K562 (cell line): ENCODE results near the gene FUBP3. TPM values are rescaled to one million over a fixed set of nuclear protein-coding genes. Genes with fewer than 3 reads are reported as not detected.

Source experiments
- BCOR ChIP-seq: fragments of 450-650 bp; IDR thresholded peaks from 2 replicates; pipeline ENCODE4 v1.6.1; 2016
- C11orf30 ChIP-seq: fragments of 450-650 bp; IDR thresholded peaks from 2 replicates; pipeline ENCODE4 v1.6.1; 2016; ENCODE audit warnings: low read depth, mild to moderate bottlenecking
- FOXP1 ChIP-seq: sonication (generic); formaldehyde crosslinking; IDR thresholded peaks from 2 replicates; pipeline ENCODE4 v1.8.0; 2022; ENCODE audit warnings: mild to moderate bottlenecking, missing genetic modification reagents
- GABPB2 ChIP-seq: fragments of 250-450 bp; sonication (Bioruptor Pico); conservative IDR thresholded peaks from 2 replicates; pipeline ENCODE4 v1.5.1; 2021; ENCODE audit warnings: mild to moderate bottlenecking
- HCFC1 ChIP-seq: IDR thresholded peaks from 2 replicates; pipeline ENCODE4 v1.6.1; 2012; ENCODE audit warnings: low read depth, low read length, improper control_type of control experiment
- HDAC2 ChIP-seq: fragments of 450-650 bp; IDR thresholded peaks from 2 replicates; pipeline ENCODE4 v1.6.1; 2016; ENCODE audit warnings: mild to moderate bottlenecking
- HDGF ChIP-seq: fragments of 450-650 bp; IDR thresholded peaks from 2 replicates; pipeline ENCODE4 v1.6.1; 2016
- JUND ChIP-seq, 2 experiments: IDR thresholded peaks; 2 replicates in 1 of 2; 3 replicates in 1 of 2; pipeline ENCODE4 v1.6.1; 2011; ENCODE audit warnings: borderline replicate concordance in 2 of 2, low read depth in 2 of 2, low read length in 2 of 2, improper control_type of control experiment in 1 of 2, missing biosample characterization in 1 of 2, missing genetic modification characterization in 1 of 2, missing genetic modification reagents in 1 of 2
- KAT7 ChIP-seq: sonication (generic); formaldehyde crosslinking; IDR thresholded peaks from 2 replicates; pipeline ENCODE4 v1.8.0; 2022; ENCODE audit warnings: missing genetic modification reagents, mild to moderate bottlenecking, borderline replicate concordance
- MXI1 ChIP-seq: IDR thresholded peaks from 2 replicates; pipeline ENCODE4 v1.6.1; 2011; ENCODE audit warnings: low read depth, mild to moderate bottlenecking, improper control_type of control experiment, low read length
- NBN ChIP-seq: fragments of 450-650 bp; IDR thresholded peaks from 2 replicates; pipeline ENCODE4 v1.6.1; 2016; ENCODE audit warnings: low read depth, mild to moderate bottlenecking
- NFE2 ChIP-seq: IDR thresholded peaks from 2 replicates; pipeline ENCODE4 v1.6.1; 2014; ENCODE audit warnings: antibody characterized with exemption, low read depth
- ZNF830 ChIP-seq: fragments of 250-450 bp; sonication (Bioruptor Pico); IDR thresholded peaks from 2 replicates; pipeline ENCODE4 v1.5.0; 2021; ENCODE audit warnings: mild to moderate bottlenecking
- polyA plus RNA-seq, 8 experiments: library from polyadenylated mRNA; depleted of rRNA in 4 of 8; stranded (reverse) in 5 of 8; unstranded in 3 of 8; fragments of >200 nt; fragmentation: Nextera tagmentation in 2 of 8; fragmentation: Illumina TruSeq in 1 of 8; extraction: Ambion mirVana in 2 of 8; extraction: Trizol in 1 of 8; gene quantifications; 2 replicates each; pipeline versions ENCODE4 v1.2.1 to v1.2.3, GENCODE V29; 2011 to 2014; ENCODE audit warnings: inconsistent platforms in 1 of 8, missing spikeins in 1 of 8
- total RNA-seq, 7 experiments: library from RNA; depleted of rRNA in 6 of 7; stranded (reverse); fragments of >200 nt in 6 of 7; fragmentation: Illumina TruSeq in 2 of 7; extraction: Trizol in 2 of 7; gene quantifications; 2 replicates each; pipeline versions ENCODE4 v1.2.1 to v1.2.3, GENCODE V29; 2011 to 2021; ENCODE audit warnings: low replicate concordance in 1 of 7
- TF ChIP-seq, protein P1 (sequence below), 2 experiments: fragments of 150-350 bp in 1 of 2; IDR thresholded peaks; 2 replicates each; pipeline ENCODE4 v1.6.1; 2012 to 2016; ENCODE audit warnings: low read depth in 2 of 2, low read length in 2 of 2, mild to moderate bottlenecking in 1 of 2, moderate library complexity in 1 of 2
- TF ChIP-seq, protein P2 (sequence below): sonication (generic); formaldehyde crosslinking; IDR thresholded peaks from 2 replicates; pipeline ENCODE4 v1.8.0; 2022; ENCODE audit warnings: mild to moderate bottlenecking, missing genetic modification reagents
- TF ChIP-seq, protein P3 (sequence below): fragments of 450-650 bp; IDR thresholded peaks from 2 replicates; pipeline ENCODE4 v1.6.1; 2014; ENCODE audit warnings: low read depth, mild to moderate bottlenecking, moderate library complexity, borderline replicate concordance
- TF ChIP-seq, protein P4 (sequence below): sonication (generic); formaldehyde crosslinking; IDR thresholded peaks from 2 replicates; pipeline ENCODE4 v1.4.0; 2020; ENCODE audit warnings: mild to moderate bottlenecking, missing genetic modification reagents
- TF ChIP-seq, protein P5 (sequence below): fragments of 250-450 bp; sonication (Bioruptor Pico); IDR thresholded peaks from 2 replicates; pipeline ENCODE4 v1.8.0; 2022; ENCODE audit warnings: moderate library complexity, mild to moderate bottlenecking, inconsistent platforms

FUBP3 gene
- total and polyA plus RNA-seq, 9 of the 15 experiments (the other 6 are each of a cell fraction or from before 2014, with no cell fraction given), result 3.0 to 64.0 (median 48.1) TPM

DNA sequence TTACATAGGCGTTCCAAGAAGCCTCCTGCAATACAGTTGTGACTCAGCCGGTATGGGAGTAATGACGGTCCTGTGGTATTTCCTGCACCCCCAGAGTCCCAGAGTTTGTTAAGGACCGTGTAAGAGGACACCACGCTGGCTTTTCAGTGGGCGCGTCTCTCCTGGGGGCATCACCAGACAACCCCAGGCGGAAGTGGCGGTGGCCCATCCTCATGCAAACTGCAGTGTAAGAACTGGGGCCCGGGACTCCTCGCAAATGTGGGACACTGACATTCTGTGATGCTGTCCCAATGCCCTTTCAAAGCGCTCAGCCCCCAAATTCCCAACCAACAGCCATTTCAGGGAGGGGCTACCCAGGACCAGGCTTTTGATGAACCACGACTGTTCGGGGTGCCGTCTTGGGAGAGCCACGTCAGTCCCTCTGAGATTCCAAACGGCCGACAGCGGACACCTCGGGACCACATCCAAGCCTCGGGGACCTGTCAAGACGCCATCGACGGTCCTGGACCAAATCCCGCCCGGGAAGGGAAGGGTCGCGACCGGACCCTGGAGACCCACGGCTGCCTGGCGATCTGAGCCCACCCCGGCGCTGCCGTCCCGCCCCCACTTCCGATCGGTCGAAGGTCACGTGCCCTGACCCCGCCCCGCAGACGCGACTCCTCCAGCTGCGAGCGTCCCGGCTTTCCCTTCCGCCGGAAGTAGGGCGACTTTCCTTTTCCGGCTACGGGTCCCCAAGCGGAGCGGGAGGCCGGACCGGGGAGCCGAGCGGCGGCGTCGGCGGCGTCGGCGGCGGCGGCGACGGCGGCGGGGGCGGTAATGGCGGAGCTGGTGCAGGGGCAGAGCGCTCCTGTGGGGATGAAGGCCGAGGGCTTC is at the start of gene FUBP3 (continued):
- TF ChIP-seq, protein P1, sequence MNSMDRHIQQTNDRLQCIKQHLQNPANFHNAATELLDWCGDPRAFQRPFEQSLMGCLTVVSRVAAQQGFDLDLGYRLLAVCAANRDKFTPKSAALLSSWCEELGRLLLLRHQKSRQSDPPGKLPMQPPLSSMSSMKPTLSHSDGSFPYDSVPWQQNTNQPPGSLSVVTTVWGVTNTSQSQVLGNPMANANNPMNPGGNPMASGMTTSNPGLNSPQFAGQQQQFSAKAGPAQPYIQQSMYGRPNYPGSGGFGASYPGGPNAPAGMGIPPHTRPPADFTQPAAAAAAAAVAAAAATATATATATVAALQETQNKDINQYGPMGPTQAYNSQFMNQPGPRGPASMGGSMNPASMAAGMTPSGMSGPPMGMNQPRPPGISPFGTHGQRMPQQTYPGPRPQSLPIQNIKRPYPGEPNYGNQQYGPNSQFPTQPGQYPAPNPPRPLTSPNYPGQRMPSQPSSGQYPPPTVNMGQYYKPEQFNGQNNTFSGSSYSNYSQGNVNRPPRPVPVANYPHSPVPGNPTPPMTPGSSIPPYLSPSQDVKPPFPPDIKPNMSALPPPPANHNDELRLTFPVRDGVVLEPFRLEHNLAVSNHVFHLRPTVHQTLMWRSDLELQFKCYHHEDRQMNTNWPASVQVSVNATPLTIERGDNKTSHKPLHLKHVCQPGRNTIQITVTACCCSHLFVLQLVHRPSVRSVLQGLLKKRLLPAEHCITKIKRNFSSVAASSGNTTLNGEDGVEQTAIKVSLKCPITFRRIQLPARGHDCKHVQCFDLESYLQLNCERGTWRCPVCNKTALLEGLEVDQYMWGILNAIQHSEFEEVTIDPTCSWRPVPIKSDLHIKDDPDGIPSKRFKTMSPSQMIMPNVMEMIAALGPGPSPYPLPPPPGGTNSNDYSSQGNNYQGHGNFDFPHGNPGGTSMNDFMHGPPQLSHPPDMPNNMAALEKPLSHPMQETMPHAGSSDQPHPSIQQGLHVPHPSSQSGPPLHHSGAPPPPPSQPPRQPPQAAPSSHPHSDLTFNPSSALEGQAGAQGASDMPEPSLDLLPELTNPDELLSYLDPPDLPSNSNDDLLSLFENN (IDR thresholded peaks at IDR 0.05; ENCODE audit: low read depth in 2 of 2, low read length in 2 of 2), result no peak
- TF ChIP-seq JUND (IDR thresholded peaks at IDR 0.05; ENCODE audit: borderline replicate concordance, low read depth, low read length) (no peak; the same call in 1 of the 2 replicates), JUND (tag; IDR thresholded peaks at IDR 0.05; ENCODE audit: borderline replicate concordance, low read depth, low read length) (peak; percentile 33; the same call in 1 of the 3 replicates), ZNF830 (CRISPR knock-in tag) (no peak), NBN (no peak), NFE2 (peak; percentile 38; the same call in 1 of the 2 replicates), GABPB2 (no peak), HCFC1 (peak; percentile 78), KAT7 (peak; percentile 95; the same call in 1 of the 2 replicates), FOXP1 (CRISPR knock-in tag) (0 out of 2 replicates have a peak, but pooled peaks have one; percentile 71), MXI1 (peak; percentile 55; the same call in 1 of the 2 replicates), C11orf30 (peak; percentile 79), HDAC2 (peak; percentile 58), BCOR (no peak), HDGF (no peak)
- TF ChIP-seq, protein P2, sequence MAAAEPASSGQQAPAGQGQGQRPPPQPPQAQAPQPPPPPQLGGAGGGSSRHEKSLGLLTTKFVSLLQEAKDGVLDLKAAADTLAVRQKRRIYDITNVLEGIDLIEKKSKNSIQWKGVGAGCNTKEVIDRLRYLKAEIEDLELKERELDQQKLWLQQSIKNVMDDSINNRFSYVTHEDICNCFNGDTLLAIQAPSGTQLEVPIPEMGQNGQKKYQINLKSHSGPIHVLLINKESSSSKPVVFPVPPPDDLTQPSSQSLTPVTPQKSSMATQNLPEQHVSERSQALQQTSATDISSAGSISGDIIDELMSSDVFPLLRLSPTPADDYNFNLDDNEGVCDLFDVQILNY (CRISPR knock-in tag), result no peak
- TF ChIP-seq, protein P3, sequence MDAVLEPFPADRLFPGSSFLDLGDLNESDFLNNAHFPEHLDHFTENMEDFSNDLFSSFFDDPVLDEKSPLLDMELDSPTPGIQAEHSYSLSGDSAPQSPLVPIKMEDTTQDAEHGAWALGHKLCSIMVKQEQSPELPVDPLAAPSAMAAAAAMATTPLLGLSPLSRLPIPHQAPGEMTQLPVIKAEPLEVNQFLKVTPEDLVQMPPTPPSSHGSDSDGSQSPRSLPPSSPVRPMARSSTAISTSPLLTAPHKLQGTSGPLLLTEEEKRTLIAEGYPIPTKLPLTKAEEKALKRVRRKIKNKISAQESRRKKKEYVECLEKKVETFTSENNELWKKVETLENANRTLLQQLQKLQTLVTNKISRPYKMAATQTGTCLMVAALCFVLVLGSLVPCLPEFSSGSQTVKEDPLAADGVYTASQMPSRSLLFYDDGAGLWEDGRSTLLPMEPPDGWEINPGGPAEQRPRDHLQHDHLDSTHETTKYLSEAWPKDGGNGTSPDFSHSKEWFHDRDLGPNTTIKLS, result peak; percentile 90
- TF ChIP-seq, protein P4, sequence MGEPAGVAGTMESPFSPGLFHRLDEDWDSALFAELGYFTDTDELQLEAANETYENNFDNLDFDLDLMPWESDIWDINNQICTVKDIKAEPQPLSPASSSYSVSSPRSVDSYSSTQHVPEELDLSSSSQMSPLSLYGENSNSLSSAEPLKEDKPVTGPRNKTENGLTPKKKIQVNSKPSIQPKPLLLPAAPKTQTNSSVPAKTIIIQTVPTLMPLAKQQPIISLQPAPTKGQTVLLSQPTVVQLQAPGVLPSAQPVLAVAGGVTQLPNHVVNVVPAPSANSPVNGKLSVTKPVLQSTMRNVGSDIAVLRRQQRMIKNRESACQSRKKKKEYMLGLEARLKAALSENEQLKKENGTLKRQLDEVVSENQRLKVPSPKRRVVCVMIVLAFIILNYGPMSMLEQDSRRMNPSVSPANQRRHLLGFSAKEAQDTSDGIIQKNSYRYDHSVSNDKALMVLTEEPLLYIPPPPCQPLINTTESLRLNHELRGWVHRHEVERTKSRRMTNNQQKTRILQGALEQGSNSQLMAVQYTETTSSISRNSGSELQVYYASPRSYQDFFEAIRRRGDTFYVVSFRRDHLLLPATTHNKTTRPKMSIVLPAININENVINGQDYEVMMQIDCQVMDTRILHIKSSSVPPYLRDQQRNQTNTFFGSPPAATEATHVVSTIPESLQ (CRISPR knock-in tag), result 0 out of 2 replicates have a peak, but pooled peaks have one; percentile 65
- TF ChIP-seq, protein P5, sequence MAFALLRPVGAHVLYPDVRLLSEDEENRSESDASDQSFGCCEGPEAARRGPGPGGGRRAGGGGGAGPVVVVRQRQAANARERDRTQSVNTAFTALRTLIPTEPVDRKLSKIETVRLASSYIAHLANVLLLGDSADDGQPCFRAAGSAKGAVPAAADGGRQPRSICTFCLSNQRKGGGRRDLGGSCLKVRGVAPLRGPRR (CRISPR knock-in tag), result no peak
